Endometrial microvascular endothelial cells (primary cell): ENCODE data around the gene SMARCC1. TPM values are rescaled to one million over a fixed set of nuclear protein-coding genes. Genes with fewer than 3 reads are reported as not detected.

Experiments
- in situ Hi-C: cut with HindIII; loops from 2 replicates; pipeline ENCODE4 v1.10.0; 2017; ENCODE audit warnings: low sequenced_read_pairs, low pct_unique_long_range_greater_than_20kb; ENCODE audit errors: inconsistent ontology term
- total RNA-seq: library from RNA; depleted of rRNA; stranded (reverse); fragments of >200 nt; gene quantifications from one replicate; pipeline ENCODE4 v1.2.3, GENCODE V29; 2015; ENCODE audit errors: inconsistent ontology term

Gene SMARCC1
- total RNA-seq = 32.3 TPM

DNA sequence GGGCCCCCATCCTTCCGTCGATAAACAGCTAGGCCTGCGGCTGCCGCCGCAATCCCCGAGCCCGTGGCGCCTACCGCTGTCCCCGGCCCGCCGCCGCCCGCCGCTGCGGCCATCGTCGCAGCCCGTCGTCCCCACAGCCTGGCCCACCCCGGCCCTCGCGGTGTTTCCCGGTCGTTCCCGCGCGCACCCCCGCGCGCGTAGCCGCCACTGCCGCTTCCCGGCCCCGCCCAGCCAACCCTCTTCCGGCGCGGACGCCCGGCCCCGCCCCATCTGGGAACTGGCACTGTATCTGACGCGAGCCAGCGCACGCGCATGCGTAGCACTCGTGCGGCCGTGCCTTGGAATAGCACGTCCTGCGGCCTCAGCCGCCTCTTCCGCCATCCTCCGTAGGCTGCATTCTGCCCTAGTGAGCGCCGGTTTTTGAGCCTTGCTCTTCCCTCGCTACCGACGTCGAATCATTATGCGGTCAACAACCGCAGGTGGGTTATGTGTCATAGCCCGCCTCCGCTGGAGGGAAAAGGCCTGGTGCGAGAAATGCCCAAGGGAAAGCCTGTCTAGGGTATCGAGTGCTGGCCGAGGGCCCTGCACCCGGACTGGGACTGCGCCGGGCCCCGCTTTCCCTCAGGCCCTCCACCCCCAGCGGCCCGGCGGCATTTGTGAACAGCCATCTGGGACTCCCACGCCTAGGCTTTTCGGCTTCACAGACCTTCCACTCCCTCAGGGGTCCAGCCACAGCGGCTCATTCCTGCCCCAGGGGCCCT is at the start of gene SMARCC1:
Gene SMARCC1, minus strand, starts transcription at position 209 of the 761 bp plus-strand sequence. Its CDS starts 96 bp downstream, at position 113.
- in situ Hi-C loops = no loop called here

- in situ Hi-C loops = loop anchor here (25.0 kb wide), 1 partner anchor 158 kb away; no protein-coding TSS in a partner anchor
Measured at GRCh38 chr3:47829482-47829881, 47.8 kb upstream of the SMARCC1 start.

- in situ Hi-C loops = loop anchor here (25.0 kb wide), 1 partner anchor 162 kb away; no protein-coding TSS in a partner anchor
Measured at GRCh38 chr3:47825590-47825989, 43.9 kb upstream of the SMARCC1 start.

DNA sequence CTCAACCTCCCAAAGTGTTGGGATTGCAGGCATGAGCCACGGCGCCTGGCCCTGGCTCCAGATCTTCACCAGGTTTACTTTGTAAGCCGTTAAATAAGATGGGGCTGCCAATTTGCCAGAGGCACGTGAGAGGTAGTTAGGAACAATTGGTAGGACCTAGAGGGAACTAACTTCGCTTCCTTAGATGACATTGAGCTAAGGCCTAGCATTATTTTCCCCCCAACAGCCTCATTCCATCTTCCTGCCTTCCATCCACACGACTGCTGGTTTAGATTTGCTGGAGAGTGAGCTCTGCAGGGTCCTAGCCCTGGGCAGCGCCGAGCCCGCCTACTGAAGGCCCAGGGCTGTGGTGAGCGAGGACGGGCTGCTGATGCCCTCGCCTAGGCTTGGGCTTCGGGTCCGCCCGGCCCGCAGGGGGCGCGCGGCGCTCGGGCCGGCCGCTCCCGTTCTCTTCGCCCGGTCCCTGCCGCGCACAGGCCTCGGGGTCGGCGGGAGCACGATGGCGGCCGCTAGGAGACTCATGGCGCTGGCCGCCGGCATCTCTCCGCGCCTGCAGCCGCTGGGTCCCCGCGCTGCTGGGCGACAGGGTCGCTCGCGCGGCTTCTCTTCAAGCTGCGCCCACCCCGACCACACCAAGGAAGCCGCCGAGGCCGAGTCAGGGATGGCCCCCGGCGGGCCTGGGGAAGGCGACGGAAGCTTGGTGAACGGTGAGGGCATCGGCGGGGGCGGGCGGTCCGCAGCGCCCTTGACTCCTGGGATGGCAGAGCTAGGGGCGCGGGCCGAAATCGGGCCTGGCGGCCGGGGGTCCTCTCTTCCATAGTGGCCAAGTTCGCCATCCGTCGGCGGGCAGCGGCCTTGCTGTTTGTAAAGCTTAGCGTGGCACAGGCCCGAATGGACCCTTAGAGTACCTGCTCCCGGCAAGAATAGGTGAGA is 43.1 kb upstream of the SMARCC1 start:
- in situ Hi-C loops = loop anchor here (25.0 kb wide), 1 partner anchor 162 kb away; no protein-coding TSS in a partner anchor

DNA sequence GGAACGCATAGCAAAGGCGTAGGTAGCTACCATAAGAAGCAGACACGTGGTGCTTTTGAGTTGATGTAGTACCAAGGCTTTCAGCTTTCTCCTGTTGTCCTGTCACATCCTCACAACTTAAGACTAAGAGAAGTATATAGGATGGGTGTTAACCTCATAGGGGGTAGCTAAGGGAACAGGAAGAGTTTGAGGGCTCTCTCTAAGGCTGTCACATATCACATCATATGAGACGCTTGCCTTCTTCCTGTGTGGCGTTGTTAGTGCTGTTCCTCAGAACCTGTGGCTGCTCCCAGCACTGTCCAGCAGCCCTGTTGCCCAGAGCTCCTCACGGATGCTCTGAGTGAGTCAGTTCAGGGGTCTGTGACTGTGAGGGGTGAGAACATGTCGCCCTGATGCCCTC is 35.9 kb upstream of the SMARCC1 start:
- in situ Hi-C loops = no loop called here

- in situ Hi-C loops = no loop called here
Measured at GRCh38 chr3:47813551-47814177, 32.0 kb upstream of the SMARCC1 start.

GRCh38 chr3:47804577-47804976 is 22.9 kb upstream of the SMARCC1 start:
- in situ Hi-C loops = no loop called here

- in situ Hi-C loops = no loop called here
Measured at GRCh38 chr3:47803480-47804025, 21.9 kb upstream of the SMARCC1 start.

GRCh38 chr3:47802734-47803479 is 21.2 kb upstream of the SMARCC1 start, which contains the start of gene DHX30:
Gene DHX30 (plus strand): TSS chr3:47803138. CDS start chr3:47810684, 7,546 bp downstream.
- in situ Hi-C loops = no loop called here

DNA sequence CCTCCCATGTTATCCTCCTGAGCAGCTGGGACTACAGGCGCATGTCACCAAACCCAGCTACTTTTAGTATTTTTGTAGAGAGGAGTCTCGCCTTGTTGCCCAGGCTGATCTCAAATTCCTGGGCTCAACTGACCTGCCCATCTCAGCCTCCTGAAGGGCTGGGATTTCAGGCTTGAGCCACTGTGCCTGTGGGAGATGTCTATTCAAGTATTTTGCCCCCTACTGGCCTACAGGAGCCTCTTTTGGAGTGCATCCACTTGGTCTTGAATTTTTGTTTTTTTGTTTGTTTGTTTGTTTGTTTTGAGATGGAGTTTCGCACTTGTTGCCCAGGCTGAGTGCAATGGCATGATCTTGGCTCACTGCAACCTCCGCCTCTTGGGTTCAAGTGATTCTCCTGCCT is 18.0 kb upstream of the SMARCC1 start:
- in situ Hi-C loops = no loop called here

DNA sequence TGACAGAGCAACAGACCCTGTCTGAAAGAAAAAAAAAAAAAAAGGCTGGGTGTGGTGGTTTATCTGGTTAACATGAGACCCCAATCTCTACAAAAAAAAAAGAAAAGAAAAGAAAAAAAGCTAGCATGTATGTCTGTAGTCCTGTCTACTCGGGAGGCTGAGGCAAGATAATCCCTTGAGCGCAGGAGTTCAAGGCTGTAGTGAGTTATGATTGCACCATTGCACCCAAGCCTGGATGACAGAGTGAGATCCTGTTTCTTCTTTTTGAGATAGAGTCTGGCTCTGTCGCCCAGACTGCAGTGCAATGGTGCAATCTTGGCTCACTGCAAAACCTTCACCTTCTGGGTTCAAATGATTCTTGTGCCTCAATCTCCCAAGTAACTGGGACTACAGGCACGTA is 12.9 kb upstream of the SMARCC1 start:
- in situ Hi-C loops = no loop called here

GRCh38 chr3:47792699-47793098 is 11.0 kb upstream of the SMARCC1 start:
- in situ Hi-C loops = no loop called here

GRCh38 chr3:47791193-47791855 is 9.6 kb upstream of the SMARCC1 start:
- in situ Hi-C loops = no loop called here

- in situ Hi-C loops = no loop called here
Measured at GRCh38 chr3:47783673-47784072, 2.0 kb upstream of the SMARCC1 start.

DNA sequence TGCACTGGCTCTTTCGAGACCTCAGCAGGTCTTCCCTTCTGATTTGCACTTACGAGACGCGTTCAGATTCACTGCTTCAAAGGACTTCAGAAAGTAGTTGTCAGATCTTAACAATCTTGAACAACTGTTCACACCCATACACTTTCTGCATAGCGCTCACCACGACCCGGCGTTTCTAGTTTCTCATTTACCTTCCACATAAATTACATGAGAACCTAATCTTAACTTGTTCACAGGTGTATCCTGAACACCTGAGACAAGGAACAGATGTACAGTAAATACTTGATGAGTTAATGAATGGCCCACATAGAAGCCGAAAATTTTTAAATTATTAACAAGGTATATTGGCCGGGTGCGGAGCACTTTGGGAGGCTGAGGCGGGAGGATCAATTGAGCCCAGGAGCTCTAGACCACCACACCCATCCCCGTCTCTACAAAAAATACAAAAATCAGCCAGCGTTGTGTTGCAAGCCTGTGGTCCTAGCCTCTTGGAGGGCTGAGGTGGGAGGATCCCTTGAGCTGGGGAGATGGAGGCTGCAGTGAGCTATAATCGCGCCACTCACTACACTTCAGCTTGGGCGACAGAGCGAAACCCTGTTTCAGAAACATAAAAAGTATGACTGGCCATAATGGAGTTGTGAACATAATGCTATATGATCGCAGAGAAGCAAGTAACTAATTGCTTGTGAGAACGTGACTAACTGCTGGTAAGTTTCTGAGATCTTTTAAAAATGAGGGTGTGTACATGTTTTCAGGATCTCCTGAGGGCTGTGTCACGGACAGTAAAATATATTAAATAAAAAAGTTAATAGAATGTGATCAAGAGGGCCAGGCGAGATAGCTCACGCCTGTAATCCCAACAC is 984 bp upstream of the SMARCC1 start:
- in situ Hi-C loops = no loop called here

DNA sequence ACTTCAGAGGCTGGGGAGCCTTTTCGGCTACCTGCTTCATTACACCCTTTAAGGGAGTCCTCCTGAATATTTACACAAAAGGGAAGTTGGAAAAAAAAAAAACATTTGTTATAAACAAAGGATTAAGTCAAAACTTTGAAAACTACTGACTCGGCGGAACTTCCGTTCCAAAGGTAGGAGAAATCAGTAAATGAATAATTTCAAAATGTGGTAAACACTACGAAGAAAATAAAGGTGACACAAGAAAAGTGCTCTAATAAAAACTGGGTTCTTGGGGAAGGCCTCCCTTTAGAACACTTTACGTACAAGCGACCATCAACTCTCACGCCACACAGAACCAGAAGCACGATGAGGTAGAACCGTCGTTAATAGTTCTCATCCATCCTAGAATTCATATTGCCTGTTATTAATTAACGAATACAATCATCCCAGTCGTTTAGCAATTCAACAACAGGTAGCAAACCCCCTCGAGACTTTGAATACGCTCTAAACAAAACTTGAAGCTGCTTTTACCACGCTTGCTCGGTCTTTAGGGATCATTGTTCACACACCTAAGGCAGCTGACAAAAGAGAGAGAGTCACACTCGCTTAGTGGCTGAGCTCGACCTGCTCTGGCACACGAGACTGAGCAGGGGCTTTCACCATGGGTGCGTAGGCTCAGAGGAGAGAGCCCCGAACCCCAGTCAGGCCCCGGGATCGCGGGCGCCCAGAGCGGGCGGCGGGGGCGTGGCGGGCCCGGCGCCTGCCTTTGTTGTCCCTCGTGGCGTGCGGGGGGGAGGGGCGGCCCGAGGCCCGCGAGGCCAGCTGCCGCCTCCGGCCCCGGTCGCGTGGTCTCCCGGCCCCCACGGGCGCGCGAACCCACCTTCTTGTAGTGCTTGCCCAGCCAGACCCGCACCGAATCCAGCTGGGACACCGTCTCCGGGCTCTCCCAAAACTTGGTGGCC is 680 bp downstream of the SMARCC1 start:
- in situ Hi-C loops = no loop called here
